ENCODE results near the gene KCTD16.

DNA sequence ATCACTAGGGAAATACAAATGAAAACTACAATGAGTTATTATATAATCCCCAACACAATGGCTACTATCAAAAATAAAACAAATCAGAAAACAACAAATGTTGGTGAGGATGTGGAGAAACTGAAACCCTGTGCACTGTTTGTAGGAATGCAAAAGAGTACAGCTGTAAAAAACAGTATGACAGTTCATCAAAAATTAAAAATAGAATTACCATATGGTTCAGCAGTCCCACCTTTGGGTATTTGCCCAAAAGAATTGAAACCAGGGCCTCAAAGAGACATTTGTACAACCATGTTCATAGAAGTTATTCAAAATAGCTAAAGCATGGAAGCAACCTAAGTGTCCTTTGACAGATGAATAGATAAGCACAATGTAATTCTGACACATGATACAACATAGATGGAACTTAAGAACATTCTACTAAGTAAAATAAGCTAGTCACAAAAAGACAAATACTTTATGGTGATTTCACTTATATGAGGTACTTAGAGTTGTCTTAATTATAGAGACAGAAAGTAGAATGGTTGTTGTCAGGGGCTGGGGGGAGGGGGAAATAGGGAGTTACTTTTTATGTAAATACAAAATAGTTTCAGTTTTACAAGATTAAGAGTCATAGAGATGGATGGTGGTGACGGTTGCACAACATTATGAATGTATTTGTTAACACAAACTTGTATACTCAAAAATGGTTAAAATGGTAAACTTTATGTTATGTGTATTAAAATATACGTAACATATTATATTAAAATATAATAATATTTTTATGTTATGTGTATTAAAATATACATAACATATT lies 102.8 kb downstream of the KCTD16 start:
- no peak for TF ChIP-seq FOSL2 (IDR thresholded peaks at IDR 0.05)
- TF ChIP-seq FOSL2 (CRISPR knock-in tag; IDR thresholded peaks at IDR 0.05): no peak
- TF ChIP-seq, protein P1, sequence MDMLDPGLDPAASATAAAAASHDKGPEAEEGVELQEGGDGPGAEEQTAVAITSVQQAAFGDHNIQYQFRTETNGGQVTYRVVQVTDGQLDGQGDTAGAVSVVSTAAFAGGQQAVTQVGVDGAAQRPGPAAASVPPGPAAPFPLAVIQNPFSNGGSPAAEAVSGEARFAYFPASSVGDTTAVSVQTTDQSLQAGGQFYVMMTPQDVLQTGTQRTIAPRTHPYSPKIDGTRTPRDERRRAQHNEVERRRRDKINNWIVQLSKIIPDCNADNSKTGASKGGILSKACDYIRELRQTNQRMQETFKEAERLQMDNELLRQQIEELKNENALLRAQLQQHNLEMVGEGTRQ (IDR thresholded peaks at IDR 0.05): no peak
